ENCODE measurements around the gene CDH23. TPM values are rescaled to one million over a fixed set of nuclear protein-coding genes. Genes with fewer than 3 reads are reported as not detected.

The CDH23 gene
- total and polyA plus RNA-seq, 2 of the 8 experiments (the other 6 are each of a cell fraction or from before 2014, with no cell fraction given): 1.9 to 4.9 TPM

GRCh38 chr10:71809628-71810027, 412.9 kb downstream of the CDH23 start:
- Histone ChIP-seq H3K9ac (replicated peaks in 1 of 4; ENCODE audit: extremely low read depth in 1 of 4, low read depth in 3 of 4, low read length in 3 of 4) (no peak overlapping the region), H3K4ac (replicated peaks; ENCODE audit: insufficient read length, low read depth, low read length) (no peak overlapping the region), H3K27ac (ENCODE audit: low read depth, low read length) (no peak overlapping the region), H4K5ac (ENCODE audit: insufficient read length, low read depth, low read length) (no peak overlapping the region), H3K23ac (ENCODE audit: insufficient read length) (no peak overlapping the region), H2BK15ac (ENCODE audit: low read length) (no peak overlapping the region), H4K8ac (ENCODE audit: extremely low read depth, insufficient read depth, low read length) (no peak overlapping the region), H3K79me1 (ENCODE audit: low read depth, low read length) (no peaks in the 10 kb centered on the region), H2BK12ac (ENCODE audit: low read depth, low read length) (no peak overlapping the region), H3K14ac (ENCODE audit: insufficient read length) (no peak overlapping the region), H3K56ac (replicated peaks; ENCODE audit: insufficient read length, low read depth, low read length) (no peak overlapping the region), H3K23me2 (ENCODE audit: low read depth, low read length) (no peaks in the 10 kb centered on the region), H3K4me3 (ENCODE audit: extremely low read depth in 1 of 4, insufficient read depth in 2 of 4, low read depth in 3 of 4, low read length in 4 of 4) (no peak overlapping the region), H3K36me3 (ENCODE audit: control insufficient read depth in 2 of 4, insufficient read depth in 4 of 4, low read length in 3 of 4) (no peaks in the 10 kb centered on the region), H3K4me1 (replicated peaks in 1 of 4; ENCODE audit: control insufficient read depth in 3 of 4, insufficient read depth in 4 of 4, low read length in 3 of 4) (peaks cover 0 to 7% (median 5%) of the 10 kb centered on the region in 4 experiments; a peak in 6 of 7 replicates), H3K4me2 (ENCODE audit: insufficient read depth in 1 of 2, low read depth in 2 of 2, low read length in 2 of 2) (no peak overlapping the region), H3K9me3 (ENCODE audit: insufficient read depth in 2 of 2, low read depth in 1 of 2, low read length in 1 of 2) (no peaks in the 10 kb centered on the region), H2BK5ac (ENCODE audit: low read depth, low read length) (no peak overlapping the region), H3K27me3 (replicated peaks in 1 of 4; ENCODE audit: control insufficient read depth in 3 of 4, extremely low read depth in 1 of 4, insufficient read depth in 3 of 4, low read length in 3 of 4) (peaks cover 0 to 11% (median 9%) of the 10 kb centered on the region in 4 experiments; a peak in 6 of 7 replicates), H3K18ac (ENCODE audit: extremely low read depth, low read length) (no peak overlapping the region), H4K20me1 (replicated peaks in 1 of 2; ENCODE audit: control insufficient read depth in 1 of 2, insufficient read depth in 2 of 2, low read length in 2 of 2) (peaks cover 0 to 5% of the 10 kb centered on the region in 2 experiments), H2AFZ (ENCODE audit: low read length) (no peak overlapping the region), H2AK5ac (ENCODE audit: low read depth, low read length) (no peak overlapping the region), H2BK20ac (ENCODE audit: low read length) (no peak overlapping the region), H3K79me2 (ENCODE audit: control insufficient read depth in 1 of 2, insufficient read depth in 2 of 2, low read length in 2 of 2) (no peaks in the 10 kb centered on the region), H2BK120ac (replicated peaks; ENCODE audit: low read depth, low read length) (no peak overlapping the region), H4K91ac (replicated peaks; ENCODE audit: insufficient read length, low read length) (no peak overlapping the region)
- FAIRE-seq: no peak
- POLR2A ChIA-PET (ENCODE audit: partially characterized antibody): no interaction called here
- 90% methylated on average over 25 of the region's 25 CpGs; no CpG with 5 or more reads in 1 of the 2 experiments for WGBS, 2 experiments (ENCODE audit: extremely low coverage in 1 of 2, insufficient coverage in 1 of 2, insufficient read length in 1 of 2, insufficient replicate concordance in 2 of 2, low coverage in 1 of 2, low lambda C conversion rate in 2 of 2, missing lambda C conversion rate in 1 of 2)
- DNase-seq (ENCODE audit: low read depth in 1 of 2, low spot score in 2 of 2): no peak
- no peak for TF ChIP-seq HDAC6 (IDR thresholded peaks at IDR 0.05; ENCODE audit: low read depth, low read length)
- TF ChIP-seq ATF3 (IDR thresholded peaks at IDR 0.05; ENCODE audit: insufficient read depth, low read depth, low read length): no peak
- no peak for TF ChIP-seq RNF2 (IDR thresholded peaks at IDR 0.05; ENCODE audit: borderline replicate concordance, low read depth, low read length, missing control alignments, poor library complexity, severe bottlenecking)
- TF ChIP-seq CHD2 (IDR thresholded peaks at IDR 0.05; ENCODE audit: low read length): no peak
- TF ChIP-seq FOSL1 (IDR thresholded peaks at IDR 0.05; ENCODE audit: insufficient read depth, low read depth, low read length): no peak
- TF ChIP-seq GABPA (IDR thresholded peaks at IDR 0.05; ENCODE audit: borderline replicate concordance, insufficient read depth, low read length): no peak
- no peak for TF ChIP-seq CEBPB (IDR thresholded peaks at IDR 0.05; ENCODE audit: low read depth, low read length)
- TF ChIP-seq TAF1 (IDR thresholded peaks at IDR 0.05; ENCODE audit: low read depth, low read length): no peak
- CTCF ChIA-PET (ENCODE audit: partially characterized antibody): interaction anchor here (1.1 to 5.0 kb wide), 2 partner anchors 36 to 87 kb away, joined by 3 to 21 read pairs; partner anchors contain the start of gene VSIR
